Measurements from ENCODE around the gene RABGEF1.
A peak's percentile ranks its signal among the peaks of the same experiment; 100 is the strongest.
"Not testable (repeated sequence)": the region's sequence is repeated elsewhere in the genome, so short reads cannot be mapped to it uniquely, and the experiment has no call there.

RABGEF1 gene

GRCh38 chr7:66782875-66783274, 42.3 kb downstream of the RABGEF1 start:
- DNase-seq; in situ Hi-C loops (cut with MboI; ENCODE audit: low pct_unique_long_range_greater_than_20kb, low sequenced_read_pairs): not testable (repeated sequence)

GRCh38 chr7:66783887-66784595, 43.5 kb downstream of the RABGEF1 start:
- in situ Hi-C loops (cut with MboI; ENCODE audit: low pct_unique_long_range_greater_than_20kb, low sequenced_read_pairs); DNase-seq: not testable (repeated sequence)

GRCh38 chr7:66790196-66790595, 49.7 kb downstream of the RABGEF1 start:
- in situ Hi-C loops (cut with MboI; ENCODE audit: low pct_unique_long_range_greater_than_20kb, low sequenced_read_pairs), result no loop called here
- DNase-seq, result no peak

- in situ Hi-C loops (cut with MboI; ENCODE audit: low pct_unique_long_range_greater_than_20kb, low sequenced_read_pairs), result no loop called here
- DNase-seq, result no peak
Observed at GRCh38 chr7:66790725-66791124, 50.2 kb downstream of the RABGEF1 start.

- DNase-seq, result no peak
- in situ Hi-C loops (cut with MboI; ENCODE audit: low pct_unique_long_range_greater_than_20kb, low sequenced_read_pairs), result no loop called here
Observed at GRCh38 chr7:66800591-66800990, 60.1 kb downstream of the RABGEF1 start.

- in situ Hi-C loops (cut with MboI; ENCODE audit: low pct_unique_long_range_greater_than_20kb, low sequenced_read_pairs), result no loop called here
Observed at GRCh38 chr7:66804001-66804400, 63.5 kb downstream of the RABGEF1 start.

GRCh38 chr7:66807736-66808135, 67.2 kb downstream of the RABGEF1 start:
- DNase-seq, result no peak
- in situ Hi-C loops (cut with MboI; ENCODE audit: low pct_unique_long_range_greater_than_20kb, low sequenced_read_pairs), result no loop called here

More at GRCh38 chr7:66804001-66804400, 63.5 kb downstream of the RABGEF1 start:
- DNase-seq, result no peak

- no peak for DNase-seq
- in situ Hi-C loops (cut with MboI; ENCODE audit: low pct_unique_long_range_greater_than_20kb, low sequenced_read_pairs), result no loop called here
Observed at GRCh38 chr7:66810716-66811115, 70.2 kb downstream of the RABGEF1 start.

GRCh38 chr7:66815186-66815875, 74.8 kb downstream of the RABGEF1 start:
- DNase-seq; in situ Hi-C loops (cut with MboI; ENCODE audit: low pct_unique_long_range_greater_than_20kb, low sequenced_read_pairs): not testable (repeated sequence)

- DNase-seq, result no peak
- in situ Hi-C loops (cut with MboI; ENCODE audit: low pct_unique_long_range_greater_than_20kb, low sequenced_read_pairs), result no loop called here
Observed at GRCh38 chr7:66815951-66816350, 75.4 kb downstream of the RABGEF1 start.

- DNase-seq; in situ Hi-C loops (cut with MboI; ENCODE audit: low pct_unique_long_range_greater_than_20kb, low sequenced_read_pairs): not testable (repeated sequence)
Observed at GRCh38 chr7:66816658-66817057, 76.1 kb downstream of the RABGEF1 start.

- in situ Hi-C loops (cut with MboI; ENCODE audit: low pct_unique_long_range_greater_than_20kb, low sequenced_read_pairs), result not testable (repeated sequence)
- peak; percentile 72 for DNase-seq
Observed at GRCh38 chr7:66817208-66817795, 76.8 kb downstream of the RABGEF1 start.

GRCh38 chr7:66817956-66818355, 77.4 kb downstream of the RABGEF1 start:
- DNase-seq; in situ Hi-C loops (cut with MboI; ENCODE audit: low pct_unique_long_range_greater_than_20kb, low sequenced_read_pairs): not testable (repeated sequence)

GRCh38 chr7:66824041-66824440, 83.5 kb downstream of the RABGEF1 start:
- in situ Hi-C loops (cut with MboI; ENCODE audit: low pct_unique_long_range_greater_than_20kb, low sequenced_read_pairs), result no loop called here
- no peak for DNase-seq

GRCh38 chr7:66825538-66825937, 85.0 kb downstream of the RABGEF1 start:
- peak; percentile 84 for DNase-seq
- in situ Hi-C loops (cut with MboI; ENCODE audit: low pct_unique_long_range_greater_than_20kb, low sequenced_read_pairs), result not testable (repeated sequence)

GRCh38 chr7:66826649-66827048, 86.1 kb downstream of the RABGEF1 start:
- in situ Hi-C loops (cut with MboI; ENCODE audit: low pct_unique_long_range_greater_than_20kb, low sequenced_read_pairs), result no loop called here
- no peak for DNase-seq

- DNase-seq; in situ Hi-C loops (cut with MboI; ENCODE audit: low pct_unique_long_range_greater_than_20kb, low sequenced_read_pairs): not testable (repeated sequence)
Observed at GRCh38 chr7:66830976-66831375, 90.4 kb downstream of the RABGEF1 start.

GRCh38 chr7:66832531-66833351, 92.2 kb downstream of the RABGEF1 start:
- in situ Hi-C loops (cut with MboI; ENCODE audit: low pct_unique_long_range_greater_than_20kb, low sequenced_read_pairs), result no loop called here
- no peak for DNase-seq

GRCh38 chr7:66837007-66837406, 96.5 kb downstream of the RABGEF1 start:
- DNase-seq, result peak; percentile 75

More at GRCh38 chr7:66837007-66837406, 96.5 kb downstream of the RABGEF1 start:
- in situ Hi-C loops (cut with MboI; ENCODE audit: low pct_unique_long_range_greater_than_20kb, low sequenced_read_pairs), result no loop called here
